HG02759 (cell line): ENCODE results near the gene MEAF6.

ENCODE experiments used
- ATAC-seq: cut with Tn5 transposase; IDR thresholded peaks from one replicate; pipeline ENCODE4 v1.9.1; 2021; ENCODE audit warnings: mild to moderate bottlenecking, moderate library complexity; ENCODE audit not compliant: unreplicated experiment

MEAF6 gene

DNA sequence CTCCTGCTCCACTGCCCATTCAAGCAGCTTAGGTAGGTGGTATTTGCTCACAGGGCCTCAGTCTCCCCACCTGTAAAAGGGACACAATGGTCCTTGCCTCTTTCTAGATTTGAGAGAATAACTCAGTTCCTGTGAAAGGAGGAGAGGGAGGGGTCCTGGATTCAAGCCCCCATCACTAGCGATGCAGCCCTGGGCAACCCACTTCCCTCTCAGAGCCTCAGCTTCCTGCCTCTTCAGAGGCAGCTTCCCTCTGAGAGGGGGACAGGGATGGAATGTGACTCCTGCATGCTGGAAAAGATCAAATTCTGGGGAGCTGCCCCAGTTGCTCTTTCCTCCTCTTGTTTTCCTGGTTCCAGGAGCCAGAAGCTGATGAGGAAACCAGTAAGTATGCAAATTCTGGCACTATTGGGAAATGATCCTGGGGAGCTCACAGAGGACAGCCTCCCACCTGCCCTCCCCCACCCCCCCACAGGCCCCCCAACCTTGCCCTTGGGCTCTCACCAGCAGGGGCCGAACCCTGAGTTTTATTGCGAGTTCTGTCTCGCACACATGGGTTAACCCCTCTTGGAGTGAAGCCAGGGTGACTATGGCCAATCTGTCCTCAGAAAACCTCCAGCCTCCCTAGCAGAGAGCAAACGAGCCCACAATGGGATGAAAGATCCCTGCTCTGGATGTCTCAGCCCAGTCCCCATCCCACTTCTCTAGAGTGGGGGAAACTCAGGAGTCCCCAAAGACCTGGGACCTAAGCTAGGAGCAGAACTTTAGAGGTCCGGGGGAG, 28.5 kb downstream of the MEAF6 start:
- no peak for ATAC-seq

- ATAC-seq = no peak
These were observed 30.1 kb downstream of the MEAF6 start for GRCh38 chr1:37484325-37485051.

DNA sequence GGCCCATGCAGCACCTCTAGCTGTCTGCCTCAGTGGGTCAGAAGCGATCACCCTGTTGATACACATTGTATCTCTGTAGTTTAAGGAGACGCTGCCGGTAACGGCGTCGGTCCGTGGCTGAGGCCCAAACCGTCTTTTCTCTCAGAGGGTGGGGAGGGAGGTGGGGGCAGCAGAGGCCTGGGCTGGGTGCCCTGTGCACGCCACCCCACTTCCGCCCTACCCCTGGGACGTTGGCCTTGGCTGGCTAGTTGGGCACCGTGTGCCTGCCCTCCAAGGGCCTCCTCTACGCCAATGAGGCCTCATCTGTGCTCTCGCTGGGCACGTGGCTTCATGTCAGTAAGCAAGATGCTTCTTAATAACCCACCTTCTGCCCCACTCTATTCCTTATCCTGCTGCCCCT, 30.8 kb downstream of the MEAF6 start:
- no peak for ATAC-seq

GRCh38 chr1:37482796-37483744, 31.5 kb downstream of the MEAF6 start:
- ATAC-seq = no peak

- no peak for ATAC-seq
These were observed 32.4 kb downstream of the MEAF6 start for GRCh38 chr1:37482004-37482785.

GRCh38 chr1:37481289-37482003, 33.1 kb downstream of the MEAF6 start:
- no peak for ATAC-seq

DNA sequence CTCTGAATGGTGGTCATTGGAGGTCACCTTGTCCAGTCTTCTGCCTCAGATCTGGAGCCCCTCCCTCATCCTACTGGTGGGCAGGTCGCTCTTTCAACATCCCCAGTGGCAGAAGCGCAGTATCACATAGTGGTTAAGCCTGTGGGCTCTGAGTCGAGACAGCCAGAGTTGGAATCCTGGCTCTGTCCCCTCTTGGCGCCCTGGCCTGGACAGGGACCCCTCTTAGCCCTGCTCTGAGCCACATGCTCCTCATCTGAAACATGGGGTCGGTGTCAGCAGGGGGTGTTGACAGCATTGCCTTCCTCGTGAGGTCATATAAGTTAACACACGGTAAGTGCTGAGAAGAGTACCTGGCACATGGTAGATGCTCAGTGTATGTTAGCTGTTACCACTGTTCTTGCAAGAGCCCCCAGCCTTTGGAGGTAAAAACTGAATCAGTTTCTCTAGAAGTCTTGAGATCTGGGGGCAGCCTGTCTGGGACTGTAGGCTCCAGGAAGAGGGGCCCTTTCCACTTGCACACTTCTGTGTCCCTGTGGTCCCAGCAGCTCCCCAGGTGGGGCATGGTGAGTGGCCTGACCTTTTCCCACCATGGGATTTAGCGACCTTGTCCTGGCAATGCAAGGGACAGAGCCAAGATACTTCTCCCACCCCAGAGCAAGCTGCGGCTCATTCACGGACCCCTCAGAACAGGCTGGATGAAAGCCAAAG, 33.8 kb downstream of the MEAF6 start:
- ATAC-seq = no peak

DNA sequence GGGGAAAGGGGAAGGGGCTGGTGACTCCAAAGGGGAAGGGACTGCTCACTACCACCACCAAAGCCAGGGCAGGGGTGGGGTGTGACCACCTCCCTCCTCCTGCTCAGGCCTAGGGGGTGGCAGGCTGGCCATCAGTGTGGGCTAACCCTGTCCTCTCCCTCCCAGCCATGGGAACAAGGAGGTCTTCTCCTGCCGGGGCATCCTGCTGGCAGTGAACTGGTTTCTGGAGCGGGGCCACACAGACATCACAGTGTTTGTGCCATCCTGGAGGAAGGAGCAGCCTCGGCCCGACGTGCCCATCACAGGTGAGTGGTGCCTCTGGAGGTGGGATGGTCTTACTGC, 34.5 kb downstream of the MEAF6 start:
- no peak for ATAC-seq

DNA sequence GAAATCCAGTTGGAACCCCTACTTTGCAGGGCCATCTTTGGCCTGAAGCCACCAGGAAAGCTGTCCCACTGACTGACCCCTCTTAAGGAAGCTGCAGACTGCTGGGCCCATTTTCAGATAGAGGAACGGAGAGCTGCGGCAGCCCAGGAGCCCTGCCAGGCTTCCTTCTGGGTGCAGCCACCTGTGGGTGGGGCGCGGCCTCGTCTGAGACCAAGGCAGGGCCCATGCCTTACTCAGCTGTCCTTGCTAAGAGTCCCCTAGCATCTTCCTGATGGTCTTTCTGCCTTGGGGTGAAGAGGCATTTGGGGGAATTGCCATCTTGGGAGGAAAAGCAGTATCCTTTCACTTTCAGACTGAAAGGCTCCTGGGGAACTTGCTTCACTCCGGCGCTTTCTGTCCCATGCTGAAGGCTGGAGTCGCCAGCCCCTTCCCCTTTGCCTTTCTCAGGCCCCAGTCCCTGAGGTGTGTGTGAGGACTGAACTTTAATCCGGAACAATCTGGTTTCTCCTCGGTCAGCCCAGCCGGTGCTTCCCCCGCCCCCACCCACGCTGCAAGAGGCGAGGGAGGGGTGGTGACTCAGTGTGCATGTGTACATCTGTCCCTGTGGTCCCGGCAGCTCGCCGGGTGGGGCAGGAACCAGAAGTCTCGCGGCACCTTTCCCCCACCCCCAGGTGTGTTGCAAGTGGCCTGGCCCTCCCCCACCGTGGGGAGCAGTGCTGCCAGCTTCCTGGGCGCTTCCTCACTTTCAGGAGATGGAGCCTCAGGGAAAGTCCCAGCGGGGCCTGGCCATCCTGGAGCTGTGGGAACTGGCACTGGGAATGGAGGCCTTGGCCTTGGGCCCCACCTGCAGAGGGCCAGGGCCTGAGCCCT, 35.1 kb downstream of the MEAF6 start:
- ATAC-seq = peak; percentile 53

GRCh38 chr1:37478890-37479254, 35.7 kb downstream of the MEAF6 start:
- ATAC-seq = no peak

DNA sequence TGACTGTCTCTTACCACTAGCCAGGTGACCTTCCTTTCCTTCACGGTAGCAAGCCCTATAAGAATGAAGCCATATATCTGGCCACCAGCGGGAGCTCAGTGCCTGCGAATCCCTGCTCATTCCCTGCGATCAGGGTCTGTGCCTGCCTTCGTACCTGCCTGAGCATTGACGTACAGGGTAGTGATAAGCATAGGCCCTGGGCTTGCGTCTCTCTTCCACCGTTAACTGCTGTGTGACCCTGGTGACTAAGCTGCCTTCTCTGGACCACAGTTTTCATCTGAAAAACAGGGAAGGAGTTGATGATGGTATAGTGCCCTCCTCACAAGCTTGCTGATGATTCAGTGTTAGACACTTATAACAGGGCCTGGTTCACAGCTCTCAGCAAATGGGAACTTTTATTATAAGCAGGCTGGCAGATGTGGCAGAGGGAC, 36.1 kb downstream of the MEAF6 start:
- ATAC-seq = no peak

DNA sequence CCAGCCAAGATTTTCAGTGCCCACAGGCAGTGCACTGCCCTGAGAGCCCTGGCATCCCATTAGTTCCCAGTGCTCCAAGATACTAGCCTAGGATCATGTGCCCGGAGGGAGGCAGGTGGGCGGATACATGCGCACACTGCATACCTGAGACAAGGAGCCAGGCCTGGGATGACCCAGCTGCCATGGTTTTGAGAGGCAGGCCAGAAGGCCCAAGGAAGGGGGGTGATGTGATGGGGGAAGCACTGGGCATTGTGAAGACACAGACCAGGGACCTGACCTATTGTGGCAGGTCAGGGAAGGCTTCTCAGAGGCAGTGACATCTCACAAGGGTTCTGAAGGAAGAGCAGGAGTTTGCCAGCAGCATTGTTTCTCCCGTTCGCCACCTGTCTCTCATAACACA, 36.6 kb downstream of the MEAF6 start:
- ATAC-seq = no peak

DNA sequence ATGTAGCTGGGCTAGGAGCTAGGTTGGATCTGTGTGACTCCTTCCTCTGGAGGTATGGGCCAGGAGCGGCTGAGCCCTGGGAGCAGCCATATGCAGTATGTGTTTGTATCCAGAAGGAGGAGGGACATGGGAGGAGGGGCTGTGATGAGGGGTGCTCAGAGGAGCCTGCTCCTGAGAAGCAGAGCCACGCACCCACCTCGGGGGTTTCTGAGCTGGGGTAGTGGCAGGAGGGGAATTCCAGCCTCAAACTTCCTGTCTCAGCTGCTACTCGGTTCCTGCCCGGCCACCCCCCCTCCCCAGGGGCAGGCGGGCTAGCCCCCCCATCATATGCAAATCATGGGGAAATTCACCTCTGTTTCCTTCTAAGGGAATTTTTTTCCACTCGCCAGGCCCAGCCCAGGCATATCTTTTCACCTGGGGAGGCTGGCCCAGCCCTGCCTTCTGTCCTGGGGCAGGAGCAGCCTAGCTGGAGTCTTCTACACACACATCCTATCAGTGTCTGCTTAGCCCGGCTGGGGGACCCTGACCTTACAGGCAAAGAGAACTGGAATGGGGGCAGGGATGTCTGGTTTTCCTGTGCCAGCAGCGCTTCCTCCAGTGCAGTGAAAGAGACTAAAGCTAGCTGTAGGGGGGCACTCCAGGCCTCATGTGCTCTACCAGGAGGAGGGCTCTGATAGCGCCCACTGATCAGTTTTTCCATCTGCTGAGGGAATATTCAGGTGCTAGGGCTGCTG, 37.2 kb downstream of the MEAF6 start:
- peak; percentile 43 for ATAC-seq

GRCh38 chr1:37476460-37477197, 37.9 kb downstream of the MEAF6 start:
- ATAC-seq = no peak

GRCh38 chr1:37476087-37476452, 38.5 kb downstream of the MEAF6 start:
- no peak for ATAC-seq

GRCh38 chr1:37475380-37476086, 39.0 kb downstream of the MEAF6 start:
- no peak for ATAC-seq
